Effector memory CD8-positive, alpha-beta T cell (primary cell): Measurements from ENCODE around the gene TOX3.

ENCODE experiments used
- ATAC-seq: fragments of 150-1000 bp; cut with Tn5 transposase; replicated peaks from 2 replicates; pipeline ENCODE4 v1.10.0; 2021; ENCODE audit warnings: mild to moderate bottlenecking, moderate library complexity
- DNase-seq, 3 experiments: peaks; one replicate each; pipeline ENCODE4 v3.0.0; 2021
- H3K27ac Mint-ChIP-seq, 2 donors: one replicate each; pipeline ENCODE4 v1.8.0; 2022; ENCODE audit warnings: mild to moderate bottlenecking in 2 of 2, mixed read lengths in 2 of 2, moderate library complexity in 2 of 2
- H3K27me3 Mint-ChIP-seq, 2 donors: one replicate each; pipeline ENCODE4 v1.8.0; 2022; ENCODE audit warnings: mixed read lengths in 2 of 2
- H3K36me3 Mint-ChIP-seq: one replicate; pipeline ENCODE4 v1.8.0; 2022; ENCODE audit warnings: mild to moderate bottlenecking, moderate library complexity, mixed read lengths; ENCODE audit not compliant: insufficient read depth
- H3K4me1 Mint-ChIP-seq, 2 donors: one replicate each; pipeline ENCODE4 v1.8.0; 2022; ENCODE audit warnings: low read depth in 2 of 2, mixed read lengths in 2 of 2
- H3K4me3 Mint-ChIP-seq, 2 donors: one replicate each; pipeline ENCODE4 v1.8.0; 2022; ENCODE audit warnings: mild to moderate bottlenecking in 2 of 2, mixed read lengths in 2 of 2, moderate library complexity in 2 of 2
- H3K9me3 Mint-ChIP-seq, 2 donors: one replicate each; pipeline ENCODE4 v1.8.0; 2022; ENCODE audit warnings: mixed read lengths in 2 of 2

Gene TOX3

DNA sequence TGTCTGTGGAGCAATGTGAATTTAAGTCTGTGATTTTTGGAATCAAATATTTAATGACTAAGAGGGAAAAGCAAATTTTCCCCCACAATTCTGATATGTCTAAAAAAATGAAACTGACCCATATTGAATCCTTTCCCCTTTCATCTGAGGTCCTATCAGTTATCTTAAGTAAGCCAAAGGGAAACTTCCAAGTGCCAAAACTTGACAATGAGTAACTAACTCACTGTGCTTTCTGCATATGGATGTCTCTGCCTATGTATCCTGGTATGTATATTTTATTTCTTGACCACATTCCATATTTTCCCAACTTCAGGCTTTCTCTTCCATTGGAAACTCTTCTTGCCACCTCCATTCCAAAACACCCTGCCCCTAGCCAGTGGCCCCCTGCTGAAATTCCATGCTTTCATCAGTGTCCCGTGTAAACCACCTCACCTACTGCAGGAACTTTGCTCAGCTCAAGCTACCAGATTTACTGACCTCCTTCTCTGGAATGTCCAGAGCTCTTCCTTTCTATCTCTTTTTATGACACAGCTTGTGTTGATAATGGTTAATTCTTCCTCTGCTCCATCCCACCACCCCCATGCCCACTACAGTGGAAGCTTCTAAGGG, 59.0 kb downstream of the TOX3 start:
- H3K9me3 Mint-ChIP-seq: peaks cover 7 to 22% of the 10 kb centered on the region in 2 donors
- H3K36me3 Mint-ChIP-seq: no peaks in the 10 kb centered on the region
- H3K4me3 Mint-ChIP-seq: no peak overlapping the region
- ATAC-seq (no peak), DNase-seq (no peak)
- no peaks in the 10 kb centered on the region for H3K27me3 Mint-ChIP-seq
- H3K27ac Mint-ChIP-seq: no peak overlapping the region
- no peaks in the 10 kb centered on the region for H3K4me1 Mint-ChIP-seq

DNA sequence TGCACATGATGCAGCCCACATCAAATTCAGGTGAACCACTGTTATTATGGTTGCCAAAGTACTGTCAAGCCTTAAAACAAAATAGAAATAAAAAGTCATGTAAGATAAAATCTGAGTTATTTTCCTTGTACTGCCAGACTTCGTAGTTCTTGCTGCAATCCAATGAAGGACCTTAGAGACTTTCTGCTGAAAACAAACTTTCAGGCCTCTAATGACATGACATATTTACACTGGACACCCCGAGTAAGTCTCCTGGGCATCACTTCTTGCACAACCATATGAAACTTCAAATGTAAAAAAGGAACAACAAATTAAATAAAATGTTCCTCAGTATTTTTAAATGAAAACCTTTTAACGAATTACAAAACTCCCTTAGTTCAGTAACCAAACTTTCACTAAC, 66.7 kb downstream of the TOX3 start:
- ATAC-seq: no peak
- peaks cover 2 to 7% of the 10 kb centered on the region in 2 donors for H3K9me3 Mint-ChIP-seq
- H3K27ac Mint-ChIP-seq: no peak overlapping the region
- no peak overlapping the region for H3K4me3 Mint-ChIP-seq
- DNase-seq: no peak
- H3K36me3 Mint-ChIP-seq: no peaks in the 10 kb centered on the region
- H3K4me1 Mint-ChIP-seq: no peaks in the 10 kb centered on the region
- H3K27me3 Mint-ChIP-seq: no peaks in the 10 kb centered on the region

- no peak overlapping the region for H3K27ac Mint-ChIP-seq
- H3K36me3 Mint-ChIP-seq: no peaks in the 10 kb centered on the region
- H3K27me3 Mint-ChIP-seq: no peaks in the 10 kb centered on the region
- ATAC-seq: no peak
- DNase-seq: no peak
- no peaks in the 10 kb centered on the region for H3K4me1 Mint-ChIP-seq
- no peak overlapping the region for H3K4me3 Mint-ChIP-seq
- peaks cover 2 to 15% of the 10 kb centered on the region in 2 donors for H3K9me3 Mint-ChIP-seq
These were observed 70.8 kb downstream of the TOX3 start for GRCh38 chr16:52476111-52476510.

GRCh38 chr16:52474679-52475078, 72.3 kb downstream of the TOX3 start:
- ATAC-seq (no peak), DNase-seq (no peak)
- Mint-ChIP-seq H3K27ac (no peak overlapping the region), H3K9me3 (peaks cover 2 to 10% of the 10 kb centered on the region in 2 donors), H3K36me3 (no peaks in the 10 kb centered on the region), H3K27me3 (no peaks in the 10 kb centered on the region), H3K4me1 (no peaks in the 10 kb centered on the region), H3K4me3 (no peak overlapping the region)

DNA sequence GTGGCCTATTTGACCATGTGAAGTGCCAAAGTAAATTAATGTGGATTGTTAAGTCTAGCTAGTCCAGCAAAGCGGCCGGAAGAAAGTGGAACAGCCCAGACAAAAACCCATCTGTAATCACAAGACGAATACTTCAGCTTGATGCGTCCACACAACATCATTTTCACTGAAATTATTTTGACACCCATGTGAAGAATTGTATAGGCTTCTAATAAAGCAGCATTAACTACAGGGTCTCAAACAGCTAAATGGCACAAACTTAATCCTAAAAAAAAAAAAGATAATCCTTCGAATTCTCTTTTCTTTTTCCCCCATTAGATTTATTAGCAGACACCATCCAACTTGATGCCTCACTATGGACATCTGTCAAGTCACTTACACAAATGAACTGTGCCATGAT, 73.8 kb downstream of the TOX3 start:
- no peak for ATAC-seq
- Mint-ChIP-seq H3K4me1 (no peaks in the 10 kb centered on the region), H3K9me3 (peaks cover 2 to 8% of the 10 kb centered on the region in 2 donors), H3K36me3 (no peaks in the 10 kb centered on the region), H3K27ac (no peak overlapping the region), H3K4me3 (no peak overlapping the region), H3K27me3 (no peaks in the 10 kb centered on the region)
- DNase-seq: no peak

- peaks cover 0 to 8% of the 10 kb centered on the region in 2 donors for H3K9me3 Mint-ChIP-seq
- H3K4me3 Mint-ChIP-seq: no peak overlapping the region
- ATAC-seq (no peak), DNase-seq (no peak)
- no peaks in the 10 kb centered on the region for H3K27me3 Mint-ChIP-seq
- no peak overlapping the region for H3K27ac Mint-ChIP-seq
- H3K36me3 Mint-ChIP-seq: no peaks in the 10 kb centered on the region
- no peaks in the 10 kb centered on the region for H3K4me1 Mint-ChIP-seq
These were observed 75.1 kb downstream of the TOX3 start for GRCh38 chr16:52471650-52472370.

GRCh38 chr16:52470585-52470984, 76.4 kb downstream of the TOX3 start:
- DNase-seq (no peak), ATAC-seq (no peak)
- Mint-ChIP-seq H3K27ac (no peak overlapping the region), H3K9me3 (peaks cover 1 to 8% of the 10 kb centered on the region in 2 donors), H3K4me1 (no peaks in the 10 kb centered on the region), H3K27me3 (no peaks in the 10 kb centered on the region), H3K4me3 (no peak overlapping the region), H3K36me3 (no peaks in the 10 kb centered on the region)

GRCh38 chr16:52469775-52470174, 77.2 kb downstream of the TOX3 start:
- no peaks in the 10 kb centered on the region for H3K36me3 Mint-ChIP-seq
- no peaks in the 10 kb centered on the region for H3K4me1 Mint-ChIP-seq
- no peaks in the 10 kb centered on the region for H3K27me3 Mint-ChIP-seq
- no peak overlapping the region for H3K27ac Mint-ChIP-seq
- H3K4me3 Mint-ChIP-seq: no peak overlapping the region
- DNase-seq: no peak
- ATAC-seq: no peak
- peaks cover 1 to 8% of the 10 kb centered on the region in 2 donors for H3K9me3 Mint-ChIP-seq

- DNase-seq (no peak), ATAC-seq (no peak)
- Mint-ChIP-seq H3K27ac (no peak overlapping the region), H3K27me3 (no peaks in the 10 kb centered on the region), H3K36me3 (no peaks in the 10 kb centered on the region), H3K4me1 (no peaks in the 10 kb centered on the region), H3K4me3 (no peak overlapping the region), H3K9me3 (peaks cover 1% of the 10 kb centered on the region in 2 donors)
These were observed 77.9 kb downstream of the TOX3 start for GRCh38 chr16:52469091-52469490.

- no peak for DNase-seq
- no peaks in the 10 kb centered on the region for H3K4me1 Mint-ChIP-seq
- no peak for ATAC-seq
- H3K9me3 Mint-ChIP-seq: peaks cover 0 to 1% of the 10 kb centered on the region in 2 donors
- no peak overlapping the region for H3K27ac Mint-ChIP-seq
- H3K27me3 Mint-ChIP-seq: no peaks in the 10 kb centered on the region
- no peak overlapping the region for H3K4me3 Mint-ChIP-seq
- H3K36me3 Mint-ChIP-seq: no peaks in the 10 kb centered on the region
These were observed 79.2 kb downstream of the TOX3 start for GRCh38 chr16:52467753-52468152.

- Mint-ChIP-seq H3K36me3 (no peaks in the 10 kb centered on the region), H3K27me3 (no peaks in the 10 kb centered on the region), H3K9me3 (peaks cover 0 to 1% of the 10 kb centered on the region in 2 donors), H3K4me3 (no peak overlapping the region), H3K4me1 (no peaks in the 10 kb centered on the region), H3K27ac (no peak overlapping the region)
- ATAC-seq: no peak
- DNase-seq: no peak
These were observed 79.9 kb downstream of the TOX3 start for GRCh38 chr16:52466994-52467393.

GRCh38 chr16:52465711-52466267, 81.2 kb downstream of the TOX3 start:
- Mint-ChIP-seq H3K4me3 (no peak overlapping the region), H3K36me3 (no peaks in the 10 kb centered on the region), H3K4me1 (no peaks in the 10 kb centered on the region), H3K27ac (no peak overlapping the region), H3K27me3 (no peaks in the 10 kb centered on the region), H3K9me3 (peaks cover 0 to 1% of the 10 kb centered on the region in 2 donors)
- no peak for DNase-seq
- ATAC-seq: no peak

GRCh38 chr16:52463904-52464303, 83.0 kb downstream of the TOX3 start:
- no peaks in the 10 kb centered on the region for H3K4me1 Mint-ChIP-seq
- H3K27me3 Mint-ChIP-seq: no peaks in the 10 kb centered on the region
- no peak for ATAC-seq
- DNase-seq: no peak
- no peaks in the 10 kb centered on the region for H3K36me3 Mint-ChIP-seq
- no peak overlapping the region for H3K4me3 Mint-ChIP-seq
- no peak overlapping the region for H3K27ac Mint-ChIP-seq
- peaks cover 0 to 1% of the 10 kb centered on the region in 2 donors for H3K9me3 Mint-ChIP-seq

DNA sequence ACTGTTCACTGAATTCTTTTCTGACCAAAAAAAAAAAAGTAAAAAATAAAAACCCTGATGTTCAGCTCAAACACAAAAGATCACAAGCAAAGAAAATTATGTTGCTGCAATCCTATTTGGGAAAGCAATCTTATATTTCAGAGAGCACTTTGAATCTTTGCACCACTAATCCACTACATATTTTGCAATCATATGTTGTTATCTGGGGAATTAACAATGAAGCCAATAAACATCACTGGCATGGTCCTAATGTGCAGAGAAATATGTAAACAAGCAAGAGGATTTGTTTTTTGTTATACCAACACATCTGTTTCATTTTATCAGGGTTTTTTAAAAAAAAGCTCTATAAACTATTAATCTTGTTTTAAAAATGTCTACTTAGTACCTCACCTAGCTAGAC, 84.1 kb downstream of the TOX3 start:
- Mint-ChIP-seq H3K9me3 (peaks cover 0 to 1% of the 10 kb centered on the region in 2 donors), H3K36me3 (no peaks in the 10 kb centered on the region), H3K4me3 (no peak overlapping the region), H3K4me1 (no peaks in the 10 kb centered on the region), H3K27me3 (no peaks in the 10 kb centered on the region), H3K27ac (no peak overlapping the region)
- DNase-seq (no peak), ATAC-seq (no peak)
